GM12878 (cell line): ENCODE data around the gene MAML2. TPM values are rescaled to one million over a fixed set of nuclear protein-coding genes. Genes with fewer than 3 reads are reported as not detected.
A peak's percentile ranks its signal among the peaks of the same experiment; 100 is the strongest.

Experiments used
- CHD1 ChIP-seq: IDR thresholded peaks from 2 replicates; pipeline ENCODE4 v1.6.1; 2012; ENCODE audit warnings: low read depth, low read length, improper control_type of control experiment
- CHD4 ChIP-seq: fragments of 200-600 bp; sonication (generic); IDR thresholded peaks from 2 replicates; pipeline ENCODE4 v1.6.1; 2016; ENCODE audit warnings: mild to moderate bottlenecking
- CREB1 ChIP-seq: IDR thresholded peaks from 2 replicates; pipeline ENCODE4 v1.6.1; 2012; ENCODE audit warnings: low read depth, mild to moderate bottlenecking, inconsistent platforms
- HDAC6 ChIP-seq: fragments of 200-600 bp; sonication (generic); IDR thresholded peaks from one replicate; pipeline ENCODE4 v1.8.0; 2017; ENCODE audit warnings: antibody characterized with exemption; ENCODE audit not compliant: unreplicated experiment
- IKZF2 ChIP-seq, 2 experiments: fragments of 450-650 bp; IDR thresholded peaks; 2 replicates each; pipeline ENCODE4 v1.6.1; 2017; ENCODE audit warnings: mild to moderate bottlenecking in 2 of 2, moderate library complexity in 2 of 2
- JUND ChIP-seq: IDR thresholded peaks from 2 replicates; pipeline ENCODE4 v1.6.1; 2012; ENCODE audit warnings: low read depth, mild to moderate bottlenecking, low read length, improper control_type of control experiment, moderate library complexity
- KAT2A ChIP-seq: conservative IDR thresholded peaks from 2 replicates; pipeline ENCODE4 v1.6.1; 2011; ENCODE audit warnings: low read depth, low read length; ENCODE audit not compliant: control insufficient read depth
- MTA3 ChIP-seq: IDR thresholded peaks from 2 replicates; pipeline ENCODE4 v1.6.1; 2012; ENCODE audit warnings: low read length, inconsistent platforms, borderline replicate concordance
- NR2C1 ChIP-seq: fragments of 450-650 bp; IDR thresholded peaks from 2 replicates; pipeline ENCODE4 v1.6.1; 2017; ENCODE audit warnings: antibody characterized with exemption, mild to moderate bottlenecking, moderate library complexity
- NR2C2 ChIP-seq: IDR thresholded peaks from 2 replicates; pipeline ENCODE4 v1.6.1; 2011; ENCODE audit warnings: borderline replicate concordance, low read depth; ENCODE audit not compliant: control insufficient read depth, insufficient read length
- PRDM15 ChIP-seq: fragments of 450-650 bp; formaldehyde crosslinking; IDR thresholded peaks from 2 replicates; pipeline ENCODE4 v1.4.0; 2020; ENCODE audit warnings: mild to moderate bottlenecking, moderate library complexity
- RELA ChIP-seq: fragments of 450-650 bp; IDR thresholded peaks from 2 replicates; pipeline ENCODE4 v1.8.0; 2014; ENCODE audit warnings: borderline replicate concordance; ENCODE audit not compliant: partially characterized antibody
- TCF7 ChIP-seq: IDR thresholded peaks from 2 replicates; pipeline ENCODE4 v1.6.1; 2014; ENCODE audit warnings: antibody characterized with exemption, borderline replicate concordance
- ZNF24 ChIP-seq: fragments of 450-650 bp; IDR thresholded peaks from 2 replicates; pipeline ENCODE4 v1.6.1; 2017; ENCODE audit warnings: antibody characterized with exemption, mild to moderate bottlenecking
- ZNF622 ChIP-seq: fragments of 450-650 bp; IDR thresholded peaks from 2 replicates; pipeline ENCODE4 v1.6.1; 2017; ENCODE audit warnings: mild to moderate bottlenecking, inconsistent platforms
- polyA plus RNA-seq, 11 experiments: library from polyadenylated mRNA; depleted of rRNA in 4 of 11; unstranded in 6 of 11; stranded (reverse) in 5 of 11; fragments of >200 nt; fragmentation: Nextera tagmentation in 4 of 11; fragmentation: Illumina TruSeq in 1 of 11; extraction: Ambion mirVana in 4 of 11; extraction: Trizol in 1 of 11; gene quantifications; 1 replicate in 1 of 11; 2 replicates in 10 of 11; pipeline versions ENCODE4 v1.2.1 to v1.2.3, GENCODE V29; 2011 to 2016; ENCODE audit warnings: inconsistent platforms in 2 of 11, missing spikeins in 2 of 11, low read depth in 1 of 11
- total RNA-seq, 4 experiments: library from RNA; depleted of rRNA in 3 of 4; stranded (reverse); fragments of >200 nt in 3 of 4; fragmentation: Illumina TruSeq in 1 of 4; extraction: Trizol in 1 of 4; gene quantifications; 2 replicates each; pipeline versions ENCODE4 v1.2.1 to v1.2.3, GENCODE V29; 2013 to 2021
- TF ChIP-seq, protein P1 (sequence below): fragments of 450-650 bp; IDR thresholded peaks from 2 replicates; pipeline ENCODE4 v1.6.1; 2018; ENCODE audit warnings: mild to moderate bottlenecking, low read depth, moderate library complexity; ENCODE audit not compliant: partially characterized antibody
- TF ChIP-seq, protein P2 (sequence below): fragments of 450-650 bp; IDR thresholded peaks from 2 replicates; pipeline ENCODE4 v1.6.1; 2017; ENCODE audit warnings: antibody characterized with exemption, mild to moderate bottlenecking, moderate library complexity
- TF ChIP-seq, protein P3 (sequence below): fragments of 450-650 bp; formaldehyde crosslinking; IDR thresholded peaks from 2 replicates; pipeline ENCODE4 v1.5.0; 2022; ENCODE audit warnings: mild to moderate bottlenecking, missing genetic modification characterization

Gene MAML2
- total and polyA plus RNA-seq, 10 of the 15 experiments (the other 5 are each of a cell fraction or from before 2014, with no cell fraction given) = 2.5 to 15.1 (median 12.0) TPM

GRCh38 chr11:96242971-96243647 lies 99.9 kb downstream of the MAML2 start (continued):
- no peak for TF ChIP-seq PRDM15
- no peak for TF ChIP-seq RELA
- TF ChIP-seq ZNF24 = no peak
- no peak for TF ChIP-seq NR2C1
- no peak for TF ChIP-seq TCF7
- no peak for TF ChIP-seq HDAC6
- TF ChIP-seq CHD4 = no peak
- TF ChIP-seq, protein P1, sequence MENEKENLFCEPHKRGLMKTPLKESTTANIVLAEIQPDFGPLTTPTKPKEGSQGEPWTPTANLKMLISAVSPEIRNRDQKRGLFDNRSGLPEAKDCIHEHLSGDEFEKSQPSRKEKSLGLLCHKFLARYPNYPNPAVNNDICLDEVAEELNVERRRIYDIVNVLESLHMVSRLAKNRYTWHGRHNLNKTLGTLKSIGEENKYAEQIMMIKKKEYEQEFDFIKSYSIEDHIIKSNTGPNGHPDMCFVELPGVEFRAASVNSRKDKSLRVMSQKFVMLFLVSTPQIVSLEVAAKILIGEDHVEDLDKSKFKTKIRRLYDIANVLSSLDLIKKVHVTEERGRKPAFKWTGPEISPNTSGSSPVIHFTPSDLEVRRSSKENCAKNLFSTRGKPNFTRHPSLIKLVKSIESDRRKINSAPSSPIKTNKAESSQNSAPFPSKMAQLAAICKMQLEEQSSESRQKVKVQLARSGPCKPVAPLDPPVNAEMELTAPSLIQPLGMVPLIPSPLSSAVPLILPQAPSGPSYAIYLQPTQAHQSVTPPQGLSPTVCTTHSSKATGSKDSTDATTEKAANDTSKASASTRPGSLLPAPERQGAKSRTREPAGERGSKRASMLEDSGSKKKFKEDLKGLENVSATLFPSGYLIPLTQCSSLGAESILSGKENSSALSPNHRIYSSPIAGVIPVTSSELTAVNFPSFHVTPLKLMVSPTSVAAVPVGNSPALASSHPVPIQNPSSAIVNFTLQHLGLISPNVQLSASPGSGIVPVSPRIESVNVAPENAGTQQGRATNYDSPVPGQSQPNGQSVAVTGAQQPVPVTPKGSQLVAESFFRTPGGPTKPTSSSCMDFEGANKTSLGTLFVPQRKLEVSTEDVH = no peak
- TF ChIP-seq KAT2A = no peak
- peak; percentile 24; the same call in 1 of the 2 replicates for TF ChIP-seq CREB1
- TF ChIP-seq, protein P2, sequence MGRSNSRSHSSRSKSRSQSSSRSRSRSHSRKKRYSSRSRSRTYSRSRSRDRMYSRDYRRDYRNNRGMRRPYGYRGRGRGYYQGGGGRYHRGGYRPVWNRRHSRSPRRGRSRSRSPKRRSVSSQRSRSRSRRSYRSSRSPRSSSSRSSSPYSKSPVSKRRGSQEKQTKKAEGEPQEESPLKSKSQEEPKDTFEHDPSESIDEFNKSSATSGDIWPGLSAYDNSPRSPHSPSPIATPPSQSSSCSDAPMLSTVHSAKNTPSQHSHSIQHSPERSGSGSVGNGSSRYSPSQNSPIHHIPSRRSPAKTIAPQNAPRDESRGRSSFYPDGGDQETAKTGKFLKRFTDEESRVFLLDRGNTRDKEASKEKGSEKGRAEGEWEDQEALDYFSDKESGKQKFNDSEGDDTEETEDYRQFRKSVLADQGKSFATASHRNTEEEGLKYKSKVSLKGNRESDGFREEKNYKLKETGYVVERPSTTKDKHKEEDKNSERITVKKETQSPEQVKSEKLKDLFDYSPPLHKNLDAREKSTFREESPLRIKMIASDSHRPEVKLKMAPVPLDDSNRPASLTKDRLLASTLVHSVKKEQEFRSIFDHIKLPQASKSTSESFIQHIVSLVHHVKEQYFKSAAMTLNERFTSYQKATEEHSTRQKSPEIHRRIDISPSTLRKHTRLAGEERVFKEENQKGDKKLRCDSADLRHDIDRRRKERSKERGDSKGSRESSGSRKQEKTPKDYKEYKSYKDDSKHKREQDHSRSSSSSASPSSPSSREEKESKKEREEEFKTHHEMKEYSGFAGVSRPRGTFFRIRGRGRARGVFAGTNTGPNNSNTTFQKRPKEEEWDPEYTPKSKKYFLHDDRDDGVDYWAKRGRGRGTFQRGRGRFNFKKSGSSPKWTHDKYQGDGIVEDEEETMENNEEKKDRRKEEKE = no peak
- 0 out of 2 replicates have a peak, but pooled peaks have one; percentile 12 for TF ChIP-seq MTA3
- TF ChIP-seq, protein P3, sequence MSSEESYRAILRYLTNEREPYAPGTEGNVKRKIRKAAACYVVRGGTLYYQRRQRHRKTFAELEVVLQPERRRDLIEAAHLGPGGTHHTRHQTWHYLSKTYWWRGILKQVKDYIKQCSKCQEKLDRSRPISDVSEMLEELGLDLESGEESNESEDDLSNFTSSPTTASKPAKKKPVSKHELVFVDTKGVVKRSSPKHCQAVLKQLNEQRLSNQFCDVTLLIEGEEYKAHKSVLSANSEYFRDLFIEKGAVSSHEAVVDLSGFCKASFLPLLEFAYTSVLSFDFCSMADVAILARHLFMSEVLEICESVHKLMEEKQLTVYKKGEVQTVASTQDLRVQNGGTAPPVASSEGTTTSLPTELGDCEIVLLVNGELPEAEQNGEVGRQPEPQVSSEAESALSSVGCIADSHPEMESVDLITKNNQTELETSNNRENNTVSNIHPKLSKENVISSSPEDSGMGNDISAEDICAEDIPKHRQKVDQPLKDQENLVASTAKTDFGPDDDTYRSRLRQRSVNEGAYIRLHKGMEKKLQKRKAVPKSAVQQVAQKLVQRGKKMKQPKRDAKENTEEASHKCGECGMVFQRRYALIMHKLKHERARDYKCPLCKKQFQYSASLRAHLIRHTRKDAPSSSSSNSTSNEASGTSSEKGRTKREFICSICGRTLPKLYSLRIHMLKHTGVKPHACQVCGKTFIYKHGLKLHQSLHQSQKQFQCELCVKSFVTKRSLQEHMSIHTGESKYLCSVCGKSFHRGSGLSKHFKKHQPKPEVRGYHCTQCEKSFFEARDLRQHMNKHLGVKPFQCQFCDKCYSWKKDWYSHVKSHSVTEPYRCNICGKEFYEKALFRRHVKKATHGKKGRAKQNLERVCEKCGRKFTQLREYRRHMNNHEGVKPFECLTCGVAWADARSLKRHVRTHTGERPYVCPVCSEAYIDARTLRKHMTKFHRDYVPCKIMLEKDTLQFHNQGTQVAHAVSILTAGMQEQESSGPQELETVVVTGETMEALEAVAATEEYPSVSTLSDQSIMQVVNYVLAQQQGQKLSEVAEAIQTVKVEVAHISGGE (CRISPR knock-in tag) = no peak
- TF ChIP-seq NR2C2 = no peak
- no peak for TF ChIP-seq JUND
- peak; percentile 45 to 56 for TF ChIP-seq IKZF2 (IDR thresholded peaks at IDR 0.05)
- no peak for TF ChIP-seq ZNF622
- TF ChIP-seq CHD1 = no peak
